Peyer's patch (tissue), 4 donors: Measurements from ENCODE around the gene PFDN6.
A peak's percentile ranks its signal among the peaks of the same experiment; 100 is the strongest.

ENCODE experiments used
- POLR2A ChIP-seq, 2 donors: fragments of 450-650 bp; IDR thresholded peaks; one replicate each; pipeline ENCODE4 v1.5.1; 2017; ENCODE audit warnings: antibody characterized with exemption in 2 of 2, mild to moderate bottlenecking in 2 of 2, moderate library complexity in 2 of 2
- TF ChIP-seq, protein P1 (sequence below), 6 experiments: fragments of 450-650 bp in 4 of 6; fragments of 200-600 bp in 2 of 6; sonication (generic) in 1 of 6; IDR thresholded peaks; one replicate each; pipeline ENCODE4 v1.5.1; 2017 to 2019; ENCODE audit warnings: antibody characterized with exemption in 6 of 6, mild to moderate bottlenecking in 3 of 6, moderate library complexity in 1 of 6

DNA sequence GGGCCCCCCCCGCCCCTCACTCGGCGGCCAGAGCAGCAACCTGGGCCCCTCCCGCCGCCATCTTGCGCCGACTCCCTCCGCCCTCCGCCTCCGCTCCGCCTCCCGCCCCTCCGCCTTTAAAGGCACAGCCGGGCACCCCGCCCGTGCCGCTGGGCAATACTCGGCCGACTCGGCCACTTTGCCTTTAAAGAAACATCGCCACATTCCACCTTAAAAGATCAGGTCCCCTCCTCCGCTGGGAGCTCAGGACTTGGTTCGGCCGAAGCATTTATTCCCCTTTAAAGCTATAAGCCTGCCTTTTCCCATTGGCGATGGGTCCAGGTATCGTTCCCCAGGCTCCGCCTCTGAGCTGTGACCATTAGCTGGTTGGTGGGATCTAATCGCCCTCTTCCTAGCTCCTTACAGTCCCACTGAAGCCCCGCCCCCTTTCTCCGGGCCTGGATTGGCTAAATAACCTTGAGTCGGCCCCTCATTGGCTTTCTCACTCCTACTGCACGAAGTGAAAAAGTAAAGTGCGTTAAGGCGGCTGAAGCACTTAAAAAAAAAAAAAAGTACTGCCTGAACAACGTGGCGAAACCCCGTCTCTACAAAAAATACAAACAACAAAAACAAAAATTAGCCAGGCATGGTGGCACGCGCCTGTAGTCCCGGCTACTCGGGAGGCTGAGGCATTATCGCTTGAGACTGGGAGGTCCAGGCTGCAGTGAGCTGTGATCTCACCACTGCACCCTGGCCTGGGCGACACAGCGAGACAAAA is 28.4 kb downstream of the PFDN6 start, which contains the start of gene ZBTB22:
- TF ChIP-seq, protein P1, sequence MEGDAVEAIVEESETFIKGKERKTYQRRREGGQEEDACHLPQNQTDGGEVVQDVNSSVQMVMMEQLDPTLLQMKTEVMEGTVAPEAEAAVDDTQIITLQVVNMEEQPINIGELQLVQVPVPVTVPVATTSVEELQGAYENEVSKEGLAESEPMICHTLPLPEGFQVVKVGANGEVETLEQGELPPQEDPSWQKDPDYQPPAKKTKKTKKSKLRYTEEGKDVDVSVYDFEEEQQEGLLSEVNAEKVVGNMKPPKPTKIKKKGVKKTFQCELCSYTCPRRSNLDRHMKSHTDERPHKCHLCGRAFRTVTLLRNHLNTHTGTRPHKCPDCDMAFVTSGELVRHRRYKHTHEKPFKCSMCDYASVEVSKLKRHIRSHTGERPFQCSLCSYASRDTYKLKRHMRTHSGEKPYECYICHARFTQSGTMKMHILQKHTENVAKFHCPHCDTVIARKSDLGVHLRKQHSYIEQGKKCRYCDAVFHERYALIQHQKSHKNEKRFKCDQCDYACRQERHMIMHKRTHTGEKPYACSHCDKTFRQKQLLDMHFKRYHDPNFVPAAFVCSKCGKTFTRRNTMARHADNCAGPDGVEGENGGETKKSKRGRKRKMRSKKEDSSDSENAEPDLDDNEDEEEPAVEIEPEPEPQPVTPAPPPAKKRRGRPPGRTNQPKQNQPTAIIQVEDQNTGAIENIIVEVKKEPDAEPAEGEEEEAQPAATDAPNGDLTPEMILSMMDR (IDR thresholded peaks at IDR 0.05), result peak in 3 of 6 experiments; percentile 8 to 26 (median 15)
- peak in 1 of 2 donors; percentile 42 for TF ChIP-seq POLR2A (IDR thresholded peaks at IDR 0.05)
